ENCODE data around the gene TMEM178A.

- TF ChIP-seq CTCF (IDR thresholded peaks at IDR 0.05) (no peak), POLR2A (IDR thresholded peaks at IDR 0.05) (no peak)
These were observed 47.2 kb downstream of the TMEM178A start for GRCh38 chr2:39712953-39713352.
